ENCODE measurements around the gene TMEM51. TPM values are rescaled to one million over a fixed set of nuclear protein-coding genes. Genes with fewer than 3 reads are reported as not detected.

Gene TMEM51
- total RNA-seq, 1 experiment from 2014 or later = 10.4 TPM

DNA sequence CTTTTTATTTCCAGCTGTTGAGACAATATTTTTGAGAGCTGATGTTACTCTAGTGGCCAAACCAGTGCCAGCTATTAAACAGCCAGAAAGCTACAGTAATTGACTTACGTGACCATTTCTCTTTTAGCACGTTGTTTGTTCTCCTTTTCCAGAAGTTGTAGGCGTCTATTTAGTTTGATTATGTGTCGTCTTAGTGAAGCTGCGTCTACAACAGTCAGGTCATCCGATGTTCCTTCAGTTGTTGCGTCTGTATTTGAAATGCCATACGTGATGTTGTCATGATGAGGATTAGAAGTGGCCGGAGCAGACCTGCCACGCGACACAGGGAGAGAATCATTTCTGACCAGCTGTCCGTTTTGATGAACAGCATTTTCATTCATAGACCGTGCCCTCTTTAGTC is 38.2 kb downstream of the TMEM51 start:
- TF ChIP-seq, protein P1, sequence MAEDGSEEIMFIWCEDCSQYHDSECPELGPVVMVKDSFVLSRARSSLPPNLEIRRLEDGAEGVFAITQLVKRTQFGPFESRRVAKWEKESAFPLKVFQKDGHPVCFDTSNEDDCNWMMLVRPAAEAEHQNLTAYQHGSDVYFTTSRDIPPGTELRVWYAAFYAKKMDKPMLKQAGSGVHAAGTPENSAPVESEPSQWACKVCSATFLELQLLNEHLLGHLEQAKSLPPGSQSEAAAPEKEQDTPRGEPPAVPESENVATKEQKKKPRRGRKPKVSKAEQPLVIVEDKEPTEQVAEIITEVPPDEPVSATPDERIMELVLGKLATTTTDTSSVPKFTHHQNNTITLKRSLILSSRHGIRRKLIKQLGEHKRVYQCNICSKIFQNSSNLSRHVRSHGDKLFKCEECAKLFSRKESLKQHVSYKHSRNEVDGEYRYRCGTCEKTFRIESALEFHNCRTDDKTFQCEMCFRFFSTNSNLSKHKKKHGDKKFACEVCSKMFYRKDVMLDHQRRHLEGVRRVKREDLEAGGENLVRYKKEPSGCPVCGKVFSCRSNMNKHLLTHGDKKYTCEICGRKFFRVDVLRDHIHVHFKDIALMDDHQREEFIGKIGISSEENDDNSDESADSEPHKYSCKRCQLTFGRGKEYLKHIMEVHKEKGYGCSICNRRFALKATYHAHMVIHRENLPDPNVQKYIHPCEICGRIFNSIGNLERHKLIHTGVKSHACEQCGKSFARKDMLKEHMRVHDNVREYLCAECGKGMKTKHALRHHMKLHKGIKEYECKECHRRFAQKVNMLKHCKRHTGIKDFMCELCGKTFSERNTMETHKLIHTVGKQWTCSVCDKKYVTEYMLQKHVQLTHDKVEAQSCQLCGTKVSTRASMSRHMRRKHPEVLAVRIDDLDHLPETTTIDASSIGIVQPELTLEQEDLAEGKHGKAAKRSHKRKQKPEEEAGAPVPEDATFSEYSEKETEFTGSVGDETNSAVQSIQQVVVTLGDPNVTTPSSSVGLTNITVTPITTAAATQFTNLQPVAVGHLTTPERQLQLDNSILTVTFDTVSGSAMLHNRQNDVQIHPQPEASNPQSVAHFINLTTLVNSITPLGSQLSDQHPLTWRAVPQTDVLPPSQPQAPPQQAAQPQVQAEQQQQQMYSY (CRISPR knock-in tag; IDR thresholded peaks at IDR 0.05) = no peak
- TF ChIP-seq, protein P2, sequence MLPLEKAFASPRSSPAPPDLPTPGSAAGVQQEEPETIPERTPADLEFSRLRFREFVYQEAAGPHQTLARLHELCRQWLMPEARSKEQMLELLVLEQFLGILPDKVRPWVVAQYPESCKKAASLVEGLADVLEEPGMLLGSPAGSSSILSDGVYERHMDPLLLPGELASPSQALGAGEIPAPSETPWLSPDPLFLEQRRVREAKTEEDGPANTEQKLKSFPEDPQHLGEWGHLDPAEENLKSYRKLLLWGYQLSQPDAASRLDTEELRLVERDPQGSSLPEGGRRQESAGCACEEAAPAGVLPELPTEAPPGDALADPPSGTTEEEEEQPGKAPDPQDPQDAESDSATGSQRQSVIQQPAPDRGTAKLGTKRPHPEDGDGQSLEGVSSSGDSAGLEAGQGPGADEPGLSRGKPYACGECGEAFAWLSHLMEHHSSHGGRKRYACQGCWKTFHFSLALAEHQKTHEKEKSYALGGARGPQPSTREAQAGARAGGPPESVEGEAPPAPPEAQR (CRISPR knock-in tag; IDR thresholded peaks at IDR 0.05) = no peak
- TF ChIP-seq ZNF219 (CRISPR knock-in tag; IDR thresholded peaks at IDR 0.05; ENCODE audit: borderline replicate concordance) (no peak), GABPB1 (CRISPR knock-in tag; IDR thresholded peaks at IDR 0.05) (no peak)
- no peaks in the 10 kb centered on the region for H3K27me3 Mint-ChIP-seq (ENCODE audit: low read depth)
- no peaks in the 10 kb centered on the region for H3K9me3 Mint-ChIP-seq
- ChIA-PET POLR2A (interaction anchor here (0.6 to 0.9 kb wide), 2 partner anchors 10 to 21 kb away, joined by 3 to 4 read pairs; no protein-coding TSS in a partner anchor), CTCF (interaction anchor here (0.6 to 0.9 kb wide), 2 partner anchors 63 to 239 kb away, joined by 3 read pairs; no protein-coding TSS in a partner anchor)
- no peaks in the 10 kb centered on the region for H3K36me3 Mint-ChIP-seq
- peak overlapping the region; percentile 11; the same call in 1 of the 2 replicates for H3K27ac Mint-ChIP-seq
- peaks cover 52% of the 10 kb centered on the region for H3K4me1 Mint-ChIP-seq
- no peak overlapping the region for H3K4me3 Mint-ChIP-seq
- DNase-seq (ENCODE audit: low spot score) = no peak
- no peak for ATAC-seq

DNA sequence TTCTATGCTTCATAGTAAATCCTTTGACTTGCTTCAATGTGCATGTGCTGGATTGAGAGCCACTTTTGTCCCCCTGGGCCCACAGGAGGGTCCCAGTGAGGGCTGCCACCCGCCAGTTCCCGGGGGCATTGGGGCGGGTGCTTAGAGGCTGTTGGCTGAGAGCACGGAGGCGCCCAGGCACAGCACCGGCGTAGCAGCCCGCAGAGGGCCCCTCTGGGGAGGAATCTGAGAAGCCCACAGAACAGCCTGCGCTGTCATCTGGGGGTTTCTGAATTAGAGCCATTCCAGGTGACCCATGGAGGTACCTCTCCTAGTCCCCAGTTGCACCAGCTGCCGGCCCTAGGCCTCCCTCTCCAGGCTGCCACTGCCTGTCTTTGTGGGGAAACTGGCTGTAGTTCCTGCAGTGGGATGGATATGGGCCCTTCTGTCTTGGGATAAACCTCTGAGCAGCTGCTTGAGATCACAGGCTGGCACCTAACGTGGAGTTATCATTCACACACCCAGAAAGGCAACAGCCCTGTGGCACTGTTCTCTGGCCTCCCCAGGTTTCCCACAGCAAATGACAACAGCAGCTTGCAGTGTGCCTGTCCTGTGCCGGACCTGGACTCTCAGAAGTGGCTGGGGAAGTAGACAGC is 39.5 kb downstream of the TMEM51 start:
- DNase-seq (ENCODE audit: low spot score) (no peak), ATAC-seq (no peak)
- no peaks in the 10 kb centered on the region for H3K27me3 Mint-ChIP-seq (ENCODE audit: low read depth)
- no peaks in the 10 kb centered on the region for H3K36me3 Mint-ChIP-seq
- H3K9me3 Mint-ChIP-seq = no peaks in the 10 kb centered on the region
- H3K4me1 Mint-ChIP-seq = peaks cover 53% of the 10 kb centered on the region
- H3K4me3 Mint-ChIP-seq = no peak overlapping the region
- ChIA-PET CTCF (interaction anchor here (0.6 to 1.5 kb wide), 3 partner anchors 13 to 101 kb away, joined by 3 to 5 read pairs (median 3); partner anchors contain the start of gene TMEM51), POLR2A (no interaction called here)
- H3K27ac Mint-ChIP-seq = no peak overlapping the region
- TF ChIP-seq JUN (CRISPR knock-in tag; IDR thresholded peaks at IDR 0.05) = no peak
- no peak for TF ChIP-seq HMGA2 (CRISPR knock-in tag; IDR thresholded peaks at IDR 0.05)
- no peak for TF ChIP-seq RORB (CRISPR knock-in tag; IDR thresholded peaks at IDR 0.05)
- TF ChIP-seq ZNF263 (CRISPR knock-in tag; IDR thresholded peaks at IDR 0.05; ENCODE audit: low read depth) = no peak
- TF ChIP-seq, protein P3, sequence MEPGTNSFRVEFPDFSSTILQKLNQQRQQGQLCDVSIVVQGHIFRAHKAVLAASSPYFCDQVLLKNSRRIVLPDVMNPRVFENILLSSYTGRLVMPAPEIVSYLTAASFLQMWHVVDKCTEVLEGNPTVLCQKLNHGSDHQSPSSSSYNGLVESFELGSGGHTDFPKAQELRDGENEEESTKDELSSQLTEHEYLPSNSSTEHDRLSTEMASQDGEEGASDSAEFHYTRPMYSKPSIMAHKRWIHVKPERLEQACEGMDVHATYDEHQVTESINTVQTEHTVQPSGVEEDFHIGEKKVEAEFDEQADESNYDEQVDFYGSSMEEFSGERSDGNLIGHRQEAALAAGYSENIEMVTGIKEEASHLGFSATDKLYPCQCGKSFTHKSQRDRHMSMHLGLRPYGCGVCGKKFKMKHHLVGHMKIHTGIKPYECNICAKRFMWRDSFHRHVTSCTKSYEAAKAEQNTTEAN (CRISPR knock-in tag; IDR thresholded peaks at IDR 0.05) = no peak
- TF ChIP-seq, protein P4, sequence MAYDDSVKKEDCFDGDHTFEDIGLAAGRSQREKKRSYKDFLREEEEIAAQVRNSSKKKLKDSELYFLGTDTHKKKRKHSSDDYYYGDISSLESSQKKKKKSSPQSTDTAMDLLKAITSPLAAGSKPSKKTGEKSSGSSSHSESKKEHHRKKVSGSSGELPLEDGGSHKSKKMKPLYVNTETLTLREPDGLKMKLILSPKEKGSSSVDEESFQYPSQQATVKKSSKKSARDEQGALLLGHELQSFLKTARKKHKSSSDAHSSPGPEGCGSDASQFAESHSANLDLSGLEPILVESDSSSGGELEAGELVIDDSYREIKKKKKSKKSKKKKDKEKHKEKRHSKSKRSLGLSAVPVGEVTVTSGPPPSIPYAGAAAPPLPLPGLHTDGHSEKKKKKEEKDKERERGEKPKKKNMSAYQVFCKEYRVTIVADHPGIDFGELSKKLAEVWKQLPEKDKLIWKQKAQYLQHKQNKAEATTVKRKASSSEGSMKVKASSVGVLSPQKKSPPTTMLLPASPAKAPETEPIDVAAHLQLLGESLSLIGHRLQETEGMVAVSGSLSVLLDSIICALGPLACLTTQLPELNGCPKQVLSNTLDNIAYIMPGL (CRISPR knock-in tag; IDR thresholded peaks at IDR 0.05) = no peak
- TF ChIP-seq, protein P5, sequence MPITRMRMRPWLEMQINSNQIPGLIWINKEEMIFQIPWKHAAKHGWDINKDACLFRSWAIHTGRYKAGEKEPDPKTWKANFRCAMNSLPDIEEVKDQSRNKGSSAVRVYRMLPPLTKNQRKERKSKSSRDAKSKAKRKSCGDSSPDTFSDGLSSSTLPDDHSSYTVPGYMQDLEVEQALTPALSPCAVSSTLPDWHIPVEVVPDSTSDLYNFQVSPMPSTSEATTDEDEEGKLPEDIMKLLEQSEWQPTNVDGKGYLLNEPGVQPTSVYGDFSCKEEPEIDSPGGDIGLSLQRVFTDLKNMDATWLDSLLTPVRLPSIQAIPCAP (CRISPR knock-in tag; IDR thresholded peaks at IDR 0.05) = no peak
- TF ChIP-seq GTF2I (CRISPR knock-in tag; conservative IDR thresholded peaks at IDR 0.05) = no peak
- TF ChIP-seq ZNF219 (CRISPR knock-in tag; IDR thresholded peaks at IDR 0.05; ENCODE audit: borderline replicate concordance) = no peak
- TF ChIP-seq, protein P6, sequence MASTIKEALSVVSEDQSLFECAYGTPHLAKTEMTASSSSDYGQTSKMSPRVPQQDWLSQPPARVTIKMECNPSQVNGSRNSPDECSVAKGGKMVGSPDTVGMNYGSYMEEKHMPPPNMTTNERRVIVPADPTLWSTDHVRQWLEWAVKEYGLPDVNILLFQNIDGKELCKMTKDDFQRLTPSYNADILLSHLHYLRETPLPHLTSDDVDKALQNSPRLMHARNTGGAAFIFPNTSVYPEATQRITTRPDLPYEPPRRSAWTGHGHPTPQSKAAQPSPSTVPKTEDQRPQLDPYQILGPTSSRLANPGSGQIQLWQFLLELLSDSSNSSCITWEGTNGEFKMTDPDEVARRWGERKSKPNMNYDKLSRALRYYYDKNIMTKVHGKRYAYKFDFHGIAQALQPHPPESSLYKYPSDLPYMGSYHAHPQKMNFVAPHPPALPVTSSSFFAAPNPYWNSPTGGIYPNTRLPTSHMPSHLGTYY (CRISPR knock-in tag; IDR thresholded peaks at IDR 0.05) = no peak
- TF ChIP-seq GRHL2 (CRISPR knock-in tag; IDR thresholded peaks at IDR 0.05; ENCODE audit: insufficient replicate concordance, severe bottlenecking) = no peak
- TF ChIP-seq EMX1 (CRISPR knock-in tag; IDR thresholded peaks at IDR 0.05) = no peak
- no peak for TF ChIP-seq ATF1 (CRISPR knock-in tag; IDR thresholded peaks at IDR 0.05)
- TF ChIP-seq, protein P7, sequence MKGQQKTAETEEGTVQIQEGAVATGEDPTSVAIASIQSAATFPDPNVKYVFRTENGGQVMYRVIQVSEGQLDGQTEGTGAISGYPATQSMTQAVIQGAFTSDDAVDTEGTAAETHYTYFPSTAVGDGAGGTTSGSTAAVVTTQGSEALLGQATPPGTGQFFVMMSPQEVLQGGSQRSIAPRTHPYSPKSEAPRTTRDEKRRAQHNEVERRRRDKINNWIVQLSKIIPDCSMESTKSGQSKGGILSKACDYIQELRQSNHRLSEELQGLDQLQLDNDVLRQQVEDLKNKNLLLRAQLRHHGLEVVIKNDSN (CRISPR knock-in tag; IDR thresholded peaks at IDR 0.05) = no peak
- TF ChIP-seq FOXJ3 (CRISPR knock-in tag; IDR thresholded peaks at IDR 0.05; ENCODE audit: borderline replicate concordance) = no peak
- TF ChIP-seq, protein P8, sequence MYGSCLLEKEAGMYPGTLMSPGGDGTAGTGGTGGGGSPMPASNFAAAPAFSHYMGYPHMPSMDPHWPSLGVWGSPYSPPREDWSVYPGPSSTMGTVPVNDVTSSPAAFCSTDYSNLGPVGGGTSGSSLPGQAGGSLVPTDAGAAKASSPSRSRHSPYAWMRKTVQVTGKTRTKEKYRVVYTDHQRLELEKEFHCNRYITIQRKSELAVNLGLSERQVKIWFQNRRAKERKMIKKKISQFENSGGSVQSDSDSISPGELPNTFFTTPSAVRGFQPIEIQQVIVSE (CRISPR knock-in tag; IDR thresholded peaks at IDR 0.05; ENCODE audit: borderline replicate concordance) = no peak
- TF ChIP-seq NFATC4 (CRISPR knock-in tag; IDR thresholded peaks at IDR 0.05) = no peak
